ENCODE results near the gene MKRN1.
"Not testable (repeated sequence)": the region's sequence is repeated elsewhere in the genome, so short reads cannot be mapped to it uniquely, and the experiment has no call there.

MKRN1 gene

GRCh38 chr7:140418653-140419052 is 60.7 kb downstream of the MKRN1 start:
- no peak for TF ChIP-seq CTCF (IDR thresholded peaks at IDR 0.05; ENCODE audit: insufficient read depth, low read length, missing control alignments)
- ChIA-PET POLR2A (no interaction called here), CTCF (no interaction called here)
- no peak for DNase-seq (ENCODE audit: low read depth, low spot score)
- H3K4me3 ChIP-seq (ENCODE audit: low read depth, low read length), result no peak overlapping the region

GRCh38 chr7:140418156-140418472 is 61.2 kb downstream of the MKRN1 start:
- DNase-seq (ENCODE audit: low read depth, low spot score); H3K4me3 ChIP-seq (ENCODE audit: low read depth, low read length); CTCF ChIA-PET; POLR2A ChIA-PET: not testable (repeated sequence)

- ChIA-PET POLR2A (no interaction called here), CTCF (no interaction called here)
- no peak for TF ChIP-seq CTCF (IDR thresholded peaks at IDR 0.05; ENCODE audit: insufficient read depth, low read length, missing control alignments)
- no peak overlapping the region for H3K4me3 ChIP-seq (ENCODE audit: low read depth, low read length)
- no peak for DNase-seq (ENCODE audit: low read depth, low spot score)
Measured at GRCh38 chr7:140417456-140418155, 61.7 kb downstream of the MKRN1 start.

- DNase-seq (ENCODE audit: low read depth, low spot score), result no peak
- TF ChIP-seq CTCF (IDR thresholded peaks at IDR 0.05; ENCODE audit: insufficient read depth, low read length, missing control alignments), result no peak
- no peak overlapping the region for H3K4me3 ChIP-seq (ENCODE audit: low read depth, low read length)
- POLR2A ChIA-PET, result no interaction called here
- CTCF ChIA-PET, result no interaction called here
Measured at GRCh38 chr7:140416560-140416959, 62.7 kb downstream of the MKRN1 start.

GRCh38 chr7:140415816-140416215 is 63.5 kb downstream of the MKRN1 start:
- DNase-seq (ENCODE audit: low read depth, low spot score); H3K4me3 ChIP-seq (ENCODE audit: low read depth, low read length); CTCF ChIA-PET; POLR2A ChIA-PET: not testable (repeated sequence)

- TF ChIP-seq CTCF (IDR thresholded peaks at IDR 0.05; ENCODE audit: insufficient read depth, low read length, missing control alignments), result no peak
- H3K4me3 ChIP-seq (ENCODE audit: low read depth, low read length), result no peak overlapping the region
- ChIA-PET CTCF (no interaction called here), POLR2A (no interaction called here)
- no peak for DNase-seq (ENCODE audit: low read depth, low spot score)
Measured at GRCh38 chr7:140415361-140415760, 63.9 kb downstream of the MKRN1 start.

- TF ChIP-seq CTCF (IDR thresholded peaks at IDR 0.05; ENCODE audit: insufficient read depth, low read length, missing control alignments), result no peak
- no peak overlapping the region for H3K4me3 ChIP-seq (ENCODE audit: low read depth, low read length)
- ChIA-PET POLR2A (no interaction called here), CTCF (no interaction called here)
- DNase-seq (ENCODE audit: low read depth, low spot score), result no peak
Measured at GRCh38 chr7:140404565-140405065, 74.7 kb downstream of the MKRN1 start.
